HL-60 (cell line): ENCODE results near the gene SLC7A9.

Experiments
- DNase-seq, 2 experiments: peaks; one replicate each; pipeline ENCODE4 v3.0.0-alpha.2; 2010 to 2020; ENCODE audit warnings: low read depth in 1 of 2, low spot score in 1 of 2
- H3K27ac ChIP-seq: fragments of 250-450 bp; sonication (Bioruptor Pico); replicated peaks from 2 replicates; pipeline ENCODE4 v1.5.1; 2020; ENCODE audit warnings: mild to moderate bottlenecking, moderate library complexity
- H3K27me3 ChIP-seq: fragments of 250-450 bp; sonication (Bioruptor Pico); 2 replicates; pipeline ENCODE4 v1.5.1; 2021; ENCODE audit warnings: mild to moderate bottlenecking, moderate library complexity; ENCODE audit not compliant: insufficient read depth, poor library complexity, severe bottlenecking
- H3K4me3 ChIP-seq: replicated peaks from 2 replicates; pipeline ENCODE4 v1.5.1; 2011; ENCODE audit warnings: mild to moderate bottlenecking, control low read depth, low read length; ENCODE audit not compliant: insufficient read depth
- CTCF ChIP-seq: IDR thresholded peaks from one replicate; pipeline ENCODE4 v1.5.1; 2011; ENCODE audit warnings: low read length, control low read depth, inconsistent platforms; ENCODE audit not compliant: insufficient read depth
- GABPA ChIP-seq: IDR thresholded peaks from 2 replicates; pipeline ENCODE4 v1.6.1; 2012; ENCODE audit warnings: low read depth
- POLR2AphosphoS5 ChIP-seq: IDR thresholded peaks from 2 replicates; pipeline ENCODE4 v1.6.1; 2012; ENCODE audit warnings: low read depth
- REST ChIP-seq: IDR thresholded peaks from 2 replicates; pipeline ENCODE4 v1.6.1; 2012; ENCODE audit warnings: low read depth; ENCODE audit not compliant: insufficient replicate concordance
- SPI1 ChIP-seq: IDR thresholded peaks from 2 replicates; pipeline ENCODE4 v1.6.1; 2012; ENCODE audit warnings: low read depth, mild to moderate bottlenecking, borderline replicate concordance

Gene SLC7A9

GRCh38 chr19:32875428-32875827, 5.9 kb upstream of the SLC7A9 start:
- TF ChIP-seq POLR2AphosphoS5 (no peak), CTCF (no peak), GABPA (no peak), REST (no peak), SPI1 (no peak)
- no peak for DNase-seq
- H3K27ac ChIP-seq, result no peak overlapping the region
- no peak overlapping the region for H3K4me3 ChIP-seq
- no peaks in the 10 kb centered on the region for H3K27me3 ChIP-seq

GRCh38 chr19:32874605-32875004, 5.0 kb upstream of the SLC7A9 start:
- Histone ChIP-seq H3K4me3 (no peak overlapping the region), H3K27ac (no peak overlapping the region), H3K27me3 (no peaks in the 10 kb centered on the region)
- TF ChIP-seq POLR2AphosphoS5 (no peak), REST (no peak), CTCF (no peak), GABPA (no peak), SPI1 (no peak)
- no peak for DNase-seq

- TF ChIP-seq REST (no peak), POLR2AphosphoS5 (no peak), CTCF (no peak), SPI1 (no peak), GABPA (no peak)
- Histone ChIP-seq H3K27me3 (no peaks in the 10 kb centered on the region), H3K27ac (no peak overlapping the region), H3K4me3 (no peak overlapping the region)
- no peak for DNase-seq
Observed at GRCh38 chr19:32873247-32873959, 3.8 kb upstream of the SLC7A9 start.
